HCT116 (cell line): ENCODE results near the gene TBC1D14. TPM values are rescaled to one million over a fixed set of nuclear protein-coding genes. Genes with fewer than 3 reads are reported as not detected.

Experiments used
- ATAC-seq: fragments of 200-7000 bp; cut with Tn5 transposase; 2 replicates; pipeline ENCODE4 v1.9.1; 2020; ENCODE audit warnings: mild to moderate bottlenecking, moderate library complexity
- BruUV-seq: library from RNA; stranded (reverse); fragments of 400-500 nt; replicated peaks from 2 replicates; lab custom pipeline; 2021; lab: Mats Ljungman, UMichigan
- CTCF ChIA-PET: fragments of 300-600 bp; sonication (Branson Sonifier 250); formaldehyde crosslinking; loops from one replicate; lab custom pipeline; 2021; ENCODE audit warnings: antibody characterized with exemption; lab: Charles Lee
- POLR2A ChIA-PET: fragments of 300-600, 350-600 bp; sonication (Branson Sonifier 250); formaldehyde crosslinking; loops from one replicate; lab custom pipeline; 2021; ENCODE audit warnings: antibody characterized with exemption; lab: Charles Lee
- RAD21 ChIA-PET, 2 experiments: fragments of 300-600 bp; sonication (Branson Sonifier 250); formaldehyde crosslinking; loops; one replicate each; lab custom pipeline; 2023; ENCODE audit warnings: low total read pairs in 2 of 2; ENCODE audit not compliant: uncharacterized antibody in 2 of 2, unreplicated experiment in 2 of 2, low non-redundant PET in 1 of 2; lab: Charles Lee
- DNase-seq: peaks from one replicate; pipeline ENCODE4 v3.0.0-alpha.2; 2010; ENCODE audit warnings: low read depth, low spot score
- H2AFZ ChIP-seq: fragments of 200-600 bp; shearing (Covaris generic), sonication (generic); 2 replicates; pipeline ENCODE4 v1.6.1; 2017; ENCODE audit warnings: low read depth, mixed run types, mixed read lengths, antibody characterized with exemption, low read length; ENCODE audit not compliant: poor library complexity, severe bottlenecking
- H3K27ac ChIP-seq: 2 replicates; pipeline ENCODE4 v1.5.1; 2012; ENCODE audit warnings: low read depth, low read length
- H3K27me3 ChIP-seq: fragments of 200-600 bp; sonication (generic); 2 replicates; pipeline ENCODE4 v1.6.1; 2016; ENCODE audit warnings: mixed run types, low read length, mixed read lengths; ENCODE audit not compliant: insufficient read depth
- H3K36me3 ChIP-seq, 2 experiments: fragments of 200-500 bp in 1 of 2; fragments of 200-600 bp in 1 of 2; sonication (Bioruptor generic) in 1 of 2; sonication (generic) in 1 of 2; 2 replicates each; pipeline versions ENCODE4 v1.5.1 to v1.6.1; 2014 to 2016; ENCODE audit warnings: low read length in 2 of 2, inconsistent platforms in 1 of 2, mixed read lengths in 1 of 2, mixed run types in 1 of 2; ENCODE audit not compliant: insufficient read depth in 2 of 2, control insufficient read depth in 1 of 2
- H3K4me1 ChIP-seq, 2 experiments: fragments of 200-600 bp in 1 of 2; sonication (generic) in 1 of 2; 2 replicates each; pipeline versions ENCODE4 v1.5.1 to v1.6.1; 2012 to 2017; ENCODE audit warnings: low read length in 2 of 2, inconsistent platforms in 1 of 2, mild to moderate bottlenecking in 1 of 2, mixed read lengths in 1 of 2, mixed run types in 1 of 2, moderate library complexity in 1 of 2; ENCODE audit not compliant: insufficient read depth in 2 of 2, control insufficient read depth in 1 of 2
- H3K4me2 ChIP-seq: fragments of 200-600 bp; sonication (generic); 2 replicates; pipeline ENCODE4 v1.6.1; 2017; ENCODE audit warnings: mixed run types, low read length, mixed read lengths
- H3K4me3 ChIP-seq, 2 experiments: fragments of 200-600 bp in 1 of 2; sonication (generic) in 1 of 2; replicated peaks in 1 of 2; 2 replicates each; pipeline ENCODE4 v1.5.1; 2011 to 2016; ENCODE audit warnings: low read length in 2 of 2, control low read depth in 1 of 2, low read depth in 1 of 2, mild to moderate bottlenecking in 1 of 2, mixed read lengths in 1 of 2, mixed run types in 1 of 2
- H3K79me2 ChIP-seq: fragments of 200-600 bp; sonication (generic); 2 replicates; pipeline ENCODE4 v1.6.1; 2017; ENCODE audit warnings: mild to moderate bottlenecking, mixed run types, low read length, moderate library complexity, mixed read lengths; ENCODE audit not compliant: insufficient read depth
- H3K9ac ChIP-seq: fragments of 200-600 bp; sonication (generic); 2 replicates; pipeline ENCODE4 v1.6.1; 2016; ENCODE audit warnings: low read length, mixed read lengths
- H3K9me2 ChIP-seq: fragments of 200-600 bp; sonication (generic), shearing (Covaris generic); 2 replicates; pipeline ENCODE4 v1.6.1; 2017; ENCODE audit warnings: mixed run types, mild to moderate bottlenecking, moderate library complexity; ENCODE audit not compliant: insufficient read depth
- H3K9me3 ChIP-seq, 2 experiments: fragments of 200-500 bp in 1 of 2; fragments of 200-600 bp in 1 of 2; sonication (Bioruptor generic) in 1 of 2; sonication (generic) in 1 of 2; 2 replicates each; pipeline ENCODE4 v1.6.1; 2014 to 2017; ENCODE audit warnings: low read length in 2 of 2, mixed read lengths in 2 of 2, inconsistent platforms in 1 of 2, low read depth in 1 of 2, mild to moderate bottlenecking in 1 of 2, mixed run types in 1 of 2, moderate library complexity in 1 of 2; ENCODE audit not compliant: control insufficient read depth in 1 of 2, insufficient read depth in 1 of 2
- H4K20me1 ChIP-seq: fragments of 200-600 bp; sonication (generic), shearing (Covaris generic); 2 replicates; pipeline ENCODE4 v1.6.1; 2017; ENCODE audit warnings: mixed run types, mild to moderate bottlenecking, moderate library complexity; ENCODE audit not compliant: insufficient read depth
- ATF3 ChIP-seq: IDR thresholded peaks from 2 replicates; pipeline ENCODE4 v1.6.1; 2012
- CBX3 ChIP-seq: IDR thresholded peaks from 2 replicates; pipeline ENCODE4 v1.6.1; 2012; ENCODE audit warnings: low read depth
- CEBPB ChIP-seq: IDR thresholded peaks from 2 replicates; pipeline ENCODE4 v1.6.1; 2012; ENCODE audit warnings: low read depth
- CTCF ChIP-seq, 3 experiments: fragments of 200-600 bp in 1 of 3; sonication (generic) in 1 of 3; IDR thresholded peaks in 2 of 3; conservative IDR thresholded peaks in 1 of 3; 2 replicates each; pipeline ENCODE4 v1.5.1; 2012 to 2017; ENCODE audit warnings: low read depth in 2 of 3, low read length in 2 of 3, antibody characterized with exemption in 1 of 3, borderline replicate concordance in 1 of 3, control low read depth in 1 of 3, mild to moderate bottlenecking in 1 of 3, mixed read lengths in 1 of 3, mixed run types in 1 of 3, moderate library complexity in 1 of 3; ENCODE audit not compliant: insufficient read depth in 1 of 3
- ELF1 ChIP-seq: IDR thresholded peaks from 2 replicates; pipeline ENCODE4 v1.6.1; 2012; ENCODE audit warnings: low read depth, borderline replicate concordance
- JUND ChIP-seq: IDR thresholded peaks from 2 replicates; pipeline ENCODE4 v1.6.1; 2012
- MAX ChIP-seq: IDR thresholded peaks from 2 replicates; pipeline ENCODE4 v1.6.1; 2012
- POLR2A ChIP-seq: IDR thresholded peaks from 2 replicates; pipeline ENCODE4 v1.7.0; 2011; ENCODE audit warnings: borderline replicate concordance; ENCODE audit not compliant: insufficient read depth, insufficient read length; ENCODE audit errors: extremely low read depth
- RAD21 ChIP-seq: IDR thresholded peaks from 2 replicates; pipeline ENCODE4 v1.6.1; 2012; ENCODE audit warnings: low read depth, mild to moderate bottlenecking
- SIN3A ChIP-seq: IDR thresholded peaks from 2 replicates; pipeline ENCODE4 v1.6.1; 2012; ENCODE audit warnings: low read depth
- SP1 ChIP-seq: IDR thresholded peaks from 2 replicates; pipeline ENCODE4 v1.6.1; 2012; ENCODE audit warnings: low read depth
- SRF ChIP-seq: IDR thresholded peaks from 2 replicates; pipeline ENCODE4 v1.6.1; 2012; ENCODE audit warnings: low read depth
- ZBTB33 ChIP-seq: IDR thresholded peaks from 2 replicates; pipeline ENCODE4 v1.6.1; 2011; ENCODE audit warnings: mild to moderate bottlenecking, low read length, moderate library complexity; ENCODE audit not compliant: insufficient replicate concordance; ENCODE audit errors: extremely low read depth
- ZNF274 ChIP-seq: fragments of 200-500 bp; sonication (Bioruptor generic); IDR thresholded peaks from 2 replicates; pipeline ENCODE4 v1.6.1; 2014; ENCODE audit warnings: mild to moderate bottlenecking, low read depth, low read length, inconsistent platforms
- intact Hi-C: fragments of 100-400 bp; cut with micrococcal nuclease; formaldehyde crosslinking; loops from 2 replicates; pipeline ENCODE4 v1.10.0; 2022
- total RNA-seq: library from RNA; stranded (reverse); gene quantifications from one replicate; pipeline ENCODE4 v1.2.1, GENCODE V29; 2021; ENCODE audit not compliant: unreplicated experiment

TBC1D14 gene
- total RNA-seq, 1 experiment from 2014 or later: 62.9 TPM

GRCh38 chr4:7073059-7073458 lies 163.4 kb downstream of the TBC1D14 start:
- no peak overlapping the region for H3K4me2 ChIP-seq

More at GRCh38 chr4:7073059-7073458, 163.4 kb downstream of the TBC1D14 start:
- Histone ChIP-seq H3K36me3 (no peaks in the 10 kb centered on the region), H2AFZ (no peak overlapping the region), H3K9ac (no peak overlapping the region), H4K20me1 (no peaks in the 10 kb centered on the region), H3K4me3 (no peak overlapping the region), H3K27me3 (no peaks in the 10 kb centered on the region), H3K79me2 (no peaks in the 10 kb centered on the region), H3K4me1 (peaks cover 6 to 29% of the 10 kb centered on the region in 2 experiments; a peak in 3 of 4 replicates), H3K9me3 (no peaks in the 10 kb centered on the region), H3K9me2 (no peaks in the 10 kb centered on the region), H3K27ac (no peak overlapping the region)
- no TSS peak for BruUV-seq
- DNase-seq (no peak), ATAC-seq (no peak)
- RAD21 ChIA-PET: no interaction called here
- CTCF ChIA-PET: interaction anchor here (0.9 to 2.1 kb wide), 2 partner anchors 9 to 99 kb away, joined by 3 to 7 read pairs; no protein-coding TSS in a partner anchor
- intact Hi-C loops: loop anchor here (5.0 kb wide), 1 partner anchor 806 kb away; the partner anchor contains the start of gene WFS1
- POLR2A ChIA-PET: no interaction called here
- TF ChIP-seq ZBTB33 (no peak), RAD21 (no peak), SRF (no peak), ATF3 (no peak), SP1 (no peak), CTCF (IDR thresholded peaks at IDR 0.05 in 2 of 3, conservative IDR thresholded peaks at IDR 0.05 in 1 of 3; ENCODE audit: borderline replicate concordance in 1 of 3, insufficient read depth in 1 of 3, low read depth in 2 of 3, low read length in 2 of 3) (no peak), MAX (no peak), ZNF274 (no peak), CEBPB (no peak), POLR2A (no peak), SIN3A (no peak), JUND (no peak), CBX3 (no peak), ELF1 (no peak)
